Globus pallidus (tissue), 1 donor: ENCODE data around the gene ZNF143.
"Not testable (repeated sequence)": the region's sequence is repeated elsewhere in the genome, so short reads cannot be mapped to it uniquely, and the experiment has no call there.

Experiments used
- DNase-seq: peaks from one replicate; pipeline ENCODE4 v3.0.0-alpha.2; 2015; ENCODE audit warnings: low spot score

Gene ZNF143

DNA sequence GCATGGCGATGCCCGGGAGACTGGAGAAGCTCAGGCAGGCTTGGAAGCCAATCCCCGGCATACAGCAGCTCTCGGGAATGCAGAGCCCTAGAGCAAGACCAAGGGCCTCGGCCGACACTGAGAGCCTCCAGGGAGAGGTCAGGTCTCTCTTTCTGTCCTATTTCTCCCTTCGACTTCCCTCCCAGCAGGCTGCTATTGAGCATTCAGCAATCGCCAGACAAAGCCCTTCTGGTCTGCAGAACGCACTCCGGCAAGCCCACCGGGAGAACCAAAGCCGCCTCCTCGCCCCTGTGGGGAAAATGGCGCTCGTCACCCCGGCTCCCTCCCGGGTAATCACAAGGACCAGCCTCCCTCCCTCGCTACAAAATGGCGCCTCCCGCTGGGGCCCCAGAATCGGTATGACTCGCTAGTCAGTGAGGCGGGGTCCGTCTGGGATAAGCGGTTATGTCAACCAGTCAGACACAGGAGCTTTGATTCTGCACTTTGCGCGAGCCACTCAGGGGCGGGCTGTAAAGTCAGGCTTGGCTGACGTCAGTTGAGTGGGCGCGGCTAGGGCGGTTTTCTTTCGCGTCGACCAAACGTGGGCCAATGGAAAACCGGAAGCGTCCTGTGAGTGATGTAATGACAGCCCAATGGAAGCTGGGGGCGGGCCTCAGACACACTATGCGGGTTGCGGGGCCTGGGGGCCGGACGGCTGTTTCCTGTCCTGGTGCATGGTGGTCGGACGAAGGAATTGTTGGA is at the start of gene ZNF143:
TSS of gene ZNF143 (plus strand) at position 691 of the 741 bp plus-strand sequence. CDS start 10,297 bp downstream, outside the sequence.
- peak; percentile 100 for DNase-seq

DNA sequence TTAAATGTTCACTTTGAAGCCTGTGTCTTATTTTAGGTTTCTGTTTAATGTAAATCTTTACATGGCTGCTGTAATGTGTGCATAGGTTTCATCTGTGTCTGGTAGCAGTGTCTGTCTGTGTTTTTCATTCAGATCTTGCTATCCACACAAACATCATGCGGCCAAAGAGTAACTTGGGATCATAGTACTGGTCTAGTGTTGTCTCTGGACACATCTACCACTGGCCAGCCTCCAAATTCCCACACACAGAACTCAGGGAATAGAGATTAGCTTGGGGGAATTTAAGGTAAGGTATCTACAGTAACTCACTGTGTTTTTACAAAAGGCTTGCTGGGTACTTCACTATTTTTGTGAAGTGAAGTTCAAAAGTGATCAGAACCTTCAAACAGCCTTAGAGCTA is 32.1 kb upstream of the ZNF143 start:
- no peak for DNase-seq

DNA sequence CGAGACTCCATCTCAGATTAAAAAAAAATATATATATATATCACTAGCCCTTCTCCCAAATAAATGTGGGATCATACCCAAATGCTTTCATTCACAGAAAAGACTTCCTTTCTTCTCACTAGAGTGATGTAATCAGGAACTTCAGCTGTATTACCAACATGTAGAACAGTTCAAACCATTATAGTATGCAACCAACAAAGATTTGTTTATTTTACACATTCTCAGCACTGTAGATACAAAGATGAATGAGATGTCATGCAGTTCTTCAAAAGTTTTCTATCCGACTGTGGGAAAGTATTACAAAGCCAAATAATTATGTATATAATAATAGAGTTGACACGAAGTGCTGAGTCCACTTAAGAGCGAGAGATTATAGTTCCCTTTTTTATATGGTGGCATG is 22.2 kb upstream of the ZNF143 start:
- DNase-seq = peak; percentile 20

DNA sequence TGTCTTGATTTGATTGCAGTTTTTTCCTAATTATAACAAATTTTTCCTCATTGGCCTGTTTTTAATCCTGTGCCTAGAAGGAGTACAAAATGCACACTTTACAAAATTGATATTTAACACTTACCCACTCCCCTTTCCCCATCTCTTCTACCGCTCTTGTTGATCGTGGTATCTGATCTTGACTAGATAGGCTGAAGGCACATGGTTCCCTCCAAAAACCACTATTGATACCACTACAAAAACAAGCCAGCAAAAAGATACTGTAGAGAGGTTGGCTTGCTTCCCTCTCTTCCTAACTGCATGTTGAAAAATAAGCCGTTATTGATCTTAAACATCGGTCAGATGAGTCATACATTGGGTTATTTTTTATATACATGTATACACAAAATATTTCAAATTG is 14.6 kb upstream of the ZNF143 start:
- no peak for DNase-seq

- DNase-seq = no peak
Measured at GRCh38 chr11:9448576-9449352, 12.0 kb upstream of the ZNF143 start.

DNA sequence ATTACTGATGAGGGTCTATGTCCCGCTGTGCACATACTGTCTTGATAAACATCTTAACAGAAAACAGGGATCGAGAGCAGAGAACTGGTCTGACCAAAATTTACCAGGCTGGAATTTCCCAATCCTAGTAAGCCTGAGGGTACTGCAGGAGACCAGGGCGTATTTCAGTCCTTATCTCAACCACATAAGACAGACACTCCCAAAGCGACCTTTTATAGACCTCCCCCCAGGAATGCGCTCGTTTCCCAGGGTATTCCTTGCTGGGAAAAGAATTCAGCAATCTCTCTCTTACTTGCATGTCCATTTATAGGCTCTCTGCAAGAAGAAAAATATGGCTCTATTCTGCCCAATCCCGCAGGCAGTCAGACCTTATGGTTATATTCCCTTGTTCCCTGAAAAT is 8.8 kb upstream of the ZNF143 start:
- not testable (repeated sequence) for DNase-seq

DNA sequence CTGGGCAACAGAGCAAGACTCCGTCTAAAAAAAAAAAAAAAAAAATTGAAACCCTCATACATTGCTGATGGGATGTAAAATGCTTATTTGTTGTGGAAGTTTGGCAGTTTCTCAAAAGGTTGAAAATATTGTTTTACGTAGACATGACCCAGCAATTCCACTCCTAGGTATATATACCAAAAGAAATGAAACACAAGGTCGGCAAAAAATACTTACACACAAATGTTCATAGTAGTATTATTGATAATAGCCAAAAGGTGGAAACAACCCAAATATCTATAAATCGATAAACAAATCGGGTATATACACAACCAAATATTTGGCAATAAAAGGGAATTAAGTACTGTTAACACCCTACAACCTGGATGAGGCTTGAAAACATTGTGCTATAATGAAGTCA is 5.1 kb upstream of the ZNF143 start:
- DNase-seq = no peak

- peak; percentile 33 for DNase-seq
Measured at GRCh38 chr11:9459667-9460321, 1.0 kb upstream of the ZNF143 start.

GRCh38 chr11:9461063-9461759 is 399 bp downstream of the ZNF143 start:
- peak; percentile 93 for DNase-seq

DNA sequence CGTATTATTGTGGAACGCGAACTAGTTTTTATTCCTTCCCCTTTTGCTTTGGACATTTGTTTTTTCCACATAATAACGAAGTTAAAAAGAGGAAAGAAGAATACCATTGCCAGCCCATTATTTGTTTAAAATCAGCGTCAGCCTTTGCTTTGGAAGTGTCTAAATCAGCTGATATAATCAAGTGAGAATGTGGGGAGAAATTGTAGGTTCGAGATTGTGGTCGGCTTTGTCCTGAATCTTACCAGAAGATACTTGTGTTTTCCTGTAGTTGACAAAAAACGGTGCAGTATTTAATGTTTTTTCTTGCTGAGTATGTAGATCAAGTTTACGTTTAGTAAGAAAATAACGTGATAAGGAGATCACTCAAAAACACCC is 935 bp downstream of the ZNF143 start:
- peak; percentile 34 for DNase-seq

GRCh38 chr11:9462172-9462799 is 1.5 kb downstream of the ZNF143 start:
- no peak for DNase-seq

GRCh38 chr11:9462806-9463537 is 2.2 kb downstream of the ZNF143 start:
- no peak for DNase-seq

DNA sequence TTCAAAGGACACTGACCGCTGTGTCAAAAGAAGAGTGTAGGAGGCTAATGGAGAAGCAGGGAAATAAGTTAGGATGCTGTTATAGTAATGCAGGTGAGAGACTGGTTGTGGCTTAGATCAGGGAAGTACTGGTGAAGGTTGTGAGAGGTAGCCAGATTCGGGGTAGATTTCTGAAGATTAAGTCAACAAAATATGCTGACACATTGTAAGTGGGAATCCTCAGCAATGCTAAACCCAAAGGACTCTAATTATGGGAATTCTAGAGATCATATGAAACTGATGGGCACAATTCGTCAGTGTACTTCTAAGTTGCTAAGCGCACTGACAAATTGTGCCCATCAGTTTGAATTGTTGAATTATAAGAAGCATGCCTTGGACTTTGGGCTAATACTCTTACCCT is 10.0 kb downstream of the ZNF143 start:
- no peak for DNase-seq

- DNase-seq = no peak
Measured at GRCh38 chr11:9473408-9473807, 12.6 kb downstream of the ZNF143 start.

- DNase-seq = no peak
Measured at GRCh38 chr11:9479899-9480298, 19.1 kb downstream of the ZNF143 start.

- no peak for DNase-seq
Measured at GRCh38 chr11:9489080-9489765, 28.4 kb downstream of the ZNF143 start.

GRCh38 chr11:9490376-9490775 is 29.6 kb downstream of the ZNF143 start:
- no peak for DNase-seq

DNA sequence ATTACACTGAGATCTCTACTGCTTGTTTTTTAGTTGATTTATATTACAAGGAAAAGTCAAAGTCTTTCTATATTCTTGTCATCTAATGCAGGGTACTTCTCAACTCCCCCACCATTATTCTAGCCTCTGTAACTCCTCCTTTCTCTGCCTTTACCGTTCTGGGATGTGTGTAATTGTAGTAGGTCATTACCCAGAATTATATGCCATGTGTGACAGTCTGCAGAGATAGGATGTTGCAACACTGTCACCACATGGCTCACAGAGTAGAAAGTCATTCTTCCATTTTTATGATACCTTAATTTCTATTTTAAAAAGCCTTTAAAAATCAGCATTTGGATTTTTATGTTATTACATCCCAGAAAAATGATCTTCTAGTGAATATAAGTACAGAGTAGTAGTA is 32.7 kb downstream of the ZNF143 start:
- no peak for DNase-seq

DNA sequence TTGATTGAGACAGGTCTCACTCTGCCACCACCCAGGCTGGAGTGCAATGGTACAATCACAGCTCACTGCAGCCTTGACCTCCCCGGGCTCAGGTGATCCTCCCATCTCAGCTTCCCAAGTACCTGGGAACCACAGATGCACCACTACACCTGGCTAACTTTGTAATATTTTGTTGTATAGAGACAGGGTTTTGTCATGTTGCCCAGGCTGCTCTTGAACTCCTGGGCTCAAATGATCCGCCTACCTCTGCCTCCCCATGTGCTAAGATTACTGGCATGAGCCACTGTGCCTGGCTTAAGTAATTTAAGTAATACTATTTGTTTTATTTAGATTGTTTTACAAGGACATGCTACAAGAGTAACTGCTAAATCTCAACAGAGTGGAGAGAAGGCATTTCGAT is 33.5 kb downstream of the ZNF143 start:
- no peak for DNase-seq

- DNase-seq = no peak
Measured at GRCh38 chr11:9495803-9496514, 35.1 kb downstream of the ZNF143 start.
